PC-9 (cell line): ENCODE measurements around the gene RPS6KA5.

Source experiments
- CTCF ChIP-seq: fragments of 200-600 bp; sonication (generic); conservative IDR thresholded peaks from 2 replicates; pipeline ENCODE4 v1.6.1; 2017; ENCODE audit warnings: mixed run types, antibody characterized with exemption, mild to moderate bottlenecking, moderate library complexity
- EZH2 ChIP-seq: fragments of 200-600 bp; sonication (generic); IDR thresholded peaks from 2 replicates; pipeline ENCODE4 v1.8.0; 2017; ENCODE audit warnings: antibody characterized with exemption, low read depth

- TF ChIP-seq CTCF (no peak), EZH2 (no peak)
These were observed 97.1 kb downstream of the RPS6KA5 start for GRCh38 chr14:90963343-90963742.
